ENCODE results near the gene PCSK5. TPM values are rescaled to one million over a fixed set of nuclear protein-coding genes. Genes with fewer than 3 reads are reported as not detected.

The PCSK5 gene
- total RNA-seq, 4 donors from 2014 or later, result 22.0 to 37.4 (median 27.8) TPM

- no peak overlapping the region for H3K27ac ChIP-seq (replicated peaks in 1 of 4)
- intact Hi-C loops (cut with DNase I), result no loop called here
- H3K4me3 ChIP-seq, result no peak overlapping the region
- H3K9me3 ChIP-seq, result no peaks in the 10 kb centered on the region
- 93% methylated on average over 2 of the region's 2 CpGs for WGBS
- TF ChIP-seq POLR2A (IDR thresholded peaks at IDR 0.05; ENCODE audit: low read depth) (no peak), CTCF (IDR thresholded peaks at IDR 0.05) (no peak), EP300 (IDR thresholded peaks at IDR 0.05) (no peak), POLR2AphosphoS5 (IDR thresholded peaks at IDR 0.05) (no peak)
- peaks cover 0 to 5% (median 0%) of the 10 kb centered on the region in 4 donors for H3K36me3 ChIP-seq
- no peaks in the 10 kb centered on the region for H3K27me3 ChIP-seq
- no peak for DNase-seq (ENCODE audit: extremely low spot score)
- H3K4me1 ChIP-seq, result peaks cover 0 to 14% (median 13%) of the 10 kb centered on the region in 4 donors
Observed at GRCh38 chr9:76036762-76037161, 146.3 kb downstream of the PCSK5 start.

GRCh38 chr9:76037587-76038225, 147.2 kb downstream of the PCSK5 start:
- intact Hi-C loops (cut with DNase I), result no loop called here
- Histone ChIP-seq H3K27me3 (no peaks in the 10 kb centered on the region), H3K9me3 (no peaks in the 10 kb centered on the region), H3K27ac (replicated peaks in 1 of 4) (no peak overlapping the region), H3K36me3 (peaks cover 0 to 6% (median 3%) of the 10 kb centered on the region in 4 donors), H3K4me1 (peaks cover 0 to 4% (median 4%) of the 10 kb centered on the region in 4 donors), H3K4me3 (no peak overlapping the region)
- no peak for DNase-seq (ENCODE audit: extremely low spot score)
- WGBS, result 93% methylated on average over 9 of the region's 9 CpGs
- no peak for TF ChIP-seq POLR2A (IDR thresholded peaks at IDR 0.05; ENCODE audit: low read depth)
- no peak for TF ChIP-seq EP300 (IDR thresholded peaks at IDR 0.05)
- TF ChIP-seq POLR2AphosphoS5 (IDR thresholded peaks at IDR 0.05), result no peak
- no peak for TF ChIP-seq CTCF (IDR thresholded peaks at IDR 0.05)

- Histone ChIP-seq H3K4me1 (no peaks in the 10 kb centered on the region), H3K36me3 (peaks cover 0 to 8% (median 3%) of the 10 kb centered on the region in 4 donors), H3K9me3 (no peaks in the 10 kb centered on the region), H3K27me3 (no peaks in the 10 kb centered on the region), H3K4me3 (no peak overlapping the region), H3K27ac (replicated peaks in 1 of 4) (no peak overlapping the region)
- DNase-seq (ENCODE audit: extremely low spot score), result no peak
- TF ChIP-seq POLR2AphosphoS5 (IDR thresholded peaks at IDR 0.05) (no peak), POLR2A (IDR thresholded peaks at IDR 0.05; ENCODE audit: low read depth) (no peak), EP300 (IDR thresholded peaks at IDR 0.05) (no peak), CTCF (IDR thresholded peaks at IDR 0.05) (no peak)
- intact Hi-C loops (cut with DNase I), result no loop called here
- 88% methylated on average over 2 of the region's 2 CpGs for WGBS
Observed at GRCh38 chr9:76038431-76038830, 148.0 kb downstream of the PCSK5 start.

- DNase-seq (ENCODE audit: extremely low spot score), result no peak
- TF ChIP-seq POLR2AphosphoS5 (IDR thresholded peaks at IDR 0.05) (no peak), EP300 (IDR thresholded peaks at IDR 0.05) (no peak), CTCF (IDR thresholded peaks at IDR 0.05) (no peak), POLR2A (IDR thresholded peaks at IDR 0.05; ENCODE audit: low read depth) (no peak)
- no peaks in the 10 kb centered on the region for H3K4me1 ChIP-seq
- H3K36me3 ChIP-seq, result peaks cover 0 to 8% (median 0%) of the 10 kb centered on the region in 4 donors
- no peak overlapping the region for H3K27ac ChIP-seq (replicated peaks in 1 of 4)
- intact Hi-C loops (cut with DNase I), result no loop called here
- H3K9me3 ChIP-seq, result no peaks in the 10 kb centered on the region
- H3K27me3 ChIP-seq, result no peaks in the 10 kb centered on the region
- no peak overlapping the region for H3K4me3 ChIP-seq
- WGBS, result 81% methylated on average over 3 of the region's 3 CpGs
Observed at GRCh38 chr9:76044266-76044819, 153.9 kb downstream of the PCSK5 start.
